ENCODE data around the gene PRR7. TPM values are rescaled to one million over a fixed set of nuclear protein-coding genes. Genes with fewer than 3 reads are reported as not detected.
A peak's percentile ranks its signal among the peaks of the same experiment; 100 is the strongest.
"Not testable (repeated sequence)": the region's sequence is repeated elsewhere in the genome, so short reads cannot be mapped to it uniquely, and the experiment has no call there.

PRR7 gene
- 30.7 TPM for total RNA-seq

- peak; percentile 66 to 69 (median 66) for DNase-seq (ENCODE audit: low read depth in 2 of 3, low spot score in 2 of 3)
Measured at GRCh38 chr5:177446200-177447065, at the start of gene PRR7. PRR7 (plus strand) TSS chr5:177446814; CDS start chr5:177455068, 8,254 bp downstream.

- no peak for DNase-seq (ENCODE audit: low read depth in 2 of 3, low spot score in 2 of 3)
Measured at GRCh38 chr5:177397875-177398390, 48.7 kb upstream of the PRR7 start.

GRCh38 chr5:177399997-177400868, 46.4 kb upstream of the PRR7 start, which contains the start of gene PFN3:
PFN3 (minus strand) TSS chr5:177400661; CDS start chr5:177400576, 85 bp downstream.
- DNase-seq (ENCODE audit: low read depth in 2 of 3, low spot score in 2 of 3): peak in 1 of 3 donors; percentile 21

GRCh38 chr5:177402271-177403043, 44.2 kb upstream of the PRR7 start:
- peak in 1 of 3 donors; percentile 22 for DNase-seq (ENCODE audit: low read depth in 2 of 3, low spot score in 2 of 3)

GRCh38 chr5:177403102-177403791, 43.4 kb upstream of the PRR7 start:
- peak in 2 of 3 donors; percentile 54 for DNase-seq (ENCODE audit: low read depth in 2 of 3, low spot score in 2 of 3)

- DNase-seq (ENCODE audit: low read depth in 2 of 3, low spot score in 2 of 3): peak; percentile 69 to 92 (median 91)
Measured at GRCh38 chr5:177403792-177404640, 42.6 kb upstream of the PRR7 start.

- no peak for DNase-seq (ENCODE audit: low read depth in 2 of 3, low spot score in 2 of 3)
Measured at GRCh38 chr5:177404641-177405179, 41.9 kb upstream of the PRR7 start.

GRCh38 chr5:177405312-177405711, 41.3 kb upstream of the PRR7 start:
- no peak for DNase-seq (ENCODE audit: low read depth in 2 of 3, low spot score in 2 of 3)

- DNase-seq (ENCODE audit: low read depth in 2 of 3, low spot score in 2 of 3): peak in 2 of 3 donors; percentile 73 to 82
Measured at GRCh38 chr5:177405805-177406204, 40.8 kb upstream of the PRR7 start.

- DNase-seq (ENCODE audit: low read depth in 2 of 3, low spot score in 2 of 3): no peak
Measured at GRCh38 chr5:177409043-177409801, 37.4 kb upstream of the PRR7 start, which contains the start of gene F12. F12 (minus strand) TSS chr5:177409564; CDS start chr5:177409527, 37 bp downstream.

GRCh38 chr5:177410575-177410974, 36.0 kb upstream of the PRR7 start:
- no peak for DNase-seq (ENCODE audit: low read depth in 2 of 3, low spot score in 2 of 3)

- DNase-seq (ENCODE audit: low read depth in 2 of 3, low spot score in 2 of 3): no peak
Measured at GRCh38 chr5:177412603-177413233, 33.9 kb upstream of the PRR7 start.

GRCh38 chr5:177414481-177414880, 32.1 kb upstream of the PRR7 start:
- no peak for DNase-seq (ENCODE audit: low read depth in 2 of 3, low spot score in 2 of 3)

- DNase-seq (ENCODE audit: low read depth in 2 of 3, low spot score in 2 of 3): not testable (repeated sequence)
Measured at GRCh38 chr5:177417081-177417480, 29.5 kb upstream of the PRR7 start.

- no peak for DNase-seq (ENCODE audit: low read depth in 2 of 3, low spot score in 2 of 3)
Measured at GRCh38 chr5:177419046-177419445, 27.6 kb upstream of the PRR7 start.

- not testable (repeated sequence) for DNase-seq (ENCODE audit: low read depth in 2 of 3, low spot score in 2 of 3)
Measured at GRCh38 chr5:177420472-177420871, 26.1 kb upstream of the PRR7 start.

All from hematopoietic multipotent progenitor cell (in vitro differentiated cells).